Measurements from ENCODE around the gene OSCP1.

GRCh38 chr1:36447450-36447849 lies 2.8 kb downstream of the OSCP1 start:
- TF ChIP-seq CTCF (IDR thresholded peaks at IDR 0.05 in 8 of 11, conservative IDR thresholded peaks at IDR 0.05 in 3 of 11): no peak
- no peak for TF ChIP-seq POLR2AphosphoS5 (IDR thresholded peaks at IDR 0.05)
- TF ChIP-seq POLR2A (IDR thresholded peaks at IDR 0.05): no peak
